ENCODE results near the gene WAC.
"Not testable (repeated sequence)": the region's sequence is repeated elsewhere in the genome, so short reads cannot be mapped to it uniquely, and the experiment has no call there.

The WAC gene, protein sequence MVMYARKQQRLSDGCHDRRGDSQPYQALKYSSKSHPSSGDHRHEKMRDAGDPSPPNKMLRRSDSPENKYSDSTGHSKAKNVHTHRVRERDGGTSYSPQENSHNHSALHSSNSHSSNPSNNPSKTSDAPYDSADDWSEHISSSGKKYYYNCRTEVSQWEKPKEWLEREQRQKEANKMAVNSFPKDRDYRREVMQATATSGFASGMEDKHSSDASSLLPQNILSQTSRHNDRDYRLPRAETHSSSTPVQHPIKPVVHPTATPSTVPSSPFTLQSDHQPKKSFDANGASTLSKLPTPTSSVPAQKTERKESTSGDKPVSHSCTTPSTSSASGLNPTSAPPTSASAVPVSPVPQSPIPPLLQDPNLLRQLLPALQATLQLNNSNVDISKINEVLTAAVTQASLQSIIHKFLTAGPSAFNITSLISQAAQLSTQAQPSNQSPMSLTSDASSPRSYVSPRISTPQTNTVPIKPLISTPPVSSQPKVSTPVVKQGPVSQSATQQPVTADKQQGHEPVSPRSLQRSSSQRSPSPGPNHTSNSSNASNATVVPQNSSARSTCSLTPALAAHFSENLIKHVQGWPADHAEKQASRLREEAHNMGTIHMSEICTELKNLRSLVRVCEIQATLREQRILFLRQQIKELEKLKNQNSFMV

GRCh38 chr10:28532337-28533185, at the start of gene WAC:
Gene WAC (plus strand): TSS chr10:28533118. CDS start chr10:28533580, 462 bp downstream.
- peak; percentile 92 for DNase-seq

- DNase-seq = no peak
Measured at GRCh38 chr10:28489206-28489605, 43.7 kb upstream of the WAC start.

DNA sequence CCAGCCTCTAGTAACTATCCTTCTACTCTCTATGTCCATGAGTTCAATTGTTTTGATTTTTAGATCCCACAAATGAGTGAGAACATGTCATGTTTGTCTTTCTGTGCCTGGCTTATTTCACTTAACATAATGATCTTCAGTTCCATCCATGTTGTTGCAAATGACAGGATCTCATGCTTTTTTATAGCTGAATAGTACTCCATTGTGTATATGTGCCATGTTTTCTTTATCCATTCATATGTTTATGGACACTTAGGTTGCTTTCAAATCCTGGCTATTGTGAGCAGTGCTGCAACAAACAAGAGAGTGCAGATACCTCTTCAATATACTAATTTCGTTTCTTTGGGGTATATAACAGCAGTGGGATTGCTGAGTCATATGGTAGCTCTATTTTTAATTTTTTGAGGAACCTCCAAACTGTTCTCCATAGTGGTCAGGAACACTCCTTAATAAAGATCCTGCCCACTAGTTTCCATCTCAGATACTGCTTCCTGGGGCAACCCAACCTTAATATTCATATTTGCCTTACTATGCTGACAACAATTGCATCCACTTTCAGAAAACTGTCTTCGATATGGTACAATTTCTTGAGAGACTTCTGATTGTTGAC, 42.6 kb upstream of the WAC start:
- DNase-seq = not testable (repeated sequence)

- no peak for DNase-seq
Measured at GRCh38 chr10:28492116-28492920, 40.6 kb upstream of the WAC start.

- no peak for DNase-seq
Measured at GRCh38 chr10:28494420-28494819, 38.5 kb upstream of the WAC start.

- DNase-seq = no peak
Measured at GRCh38 chr10:28495084-28495483, 37.8 kb upstream of the WAC start.

DNA sequence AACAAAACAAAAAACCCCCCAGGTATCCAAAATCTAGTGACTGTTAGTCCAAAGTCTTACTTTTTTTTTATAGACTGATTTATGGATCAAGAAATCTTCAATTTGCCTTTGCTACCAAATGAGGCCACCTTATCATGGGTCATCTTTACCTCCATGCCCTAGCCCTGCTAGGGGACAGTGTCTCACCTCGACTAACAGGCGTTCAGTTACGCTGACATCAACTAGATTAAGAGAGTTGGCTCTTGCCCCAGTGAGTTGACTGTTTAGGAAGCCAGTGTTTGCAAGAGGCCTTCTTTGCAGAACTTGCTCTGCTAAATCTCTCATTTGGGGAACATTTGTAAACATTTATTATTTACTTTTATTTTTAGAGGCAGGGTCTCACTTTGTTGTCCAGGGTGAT, 36.9 kb upstream of the WAC start:
- no peak for DNase-seq

- DNase-seq = no peak
Measured at GRCh38 chr10:28496481-28496961, 36.4 kb upstream of the WAC start.

GRCh38 chr10:28497313-28498126, 35.4 kb upstream of the WAC start:
- no peak for DNase-seq

- DNase-seq = not testable (repeated sequence)
Measured at GRCh38 chr10:28500203-28500602, 32.7 kb upstream of the WAC start.

DNA sequence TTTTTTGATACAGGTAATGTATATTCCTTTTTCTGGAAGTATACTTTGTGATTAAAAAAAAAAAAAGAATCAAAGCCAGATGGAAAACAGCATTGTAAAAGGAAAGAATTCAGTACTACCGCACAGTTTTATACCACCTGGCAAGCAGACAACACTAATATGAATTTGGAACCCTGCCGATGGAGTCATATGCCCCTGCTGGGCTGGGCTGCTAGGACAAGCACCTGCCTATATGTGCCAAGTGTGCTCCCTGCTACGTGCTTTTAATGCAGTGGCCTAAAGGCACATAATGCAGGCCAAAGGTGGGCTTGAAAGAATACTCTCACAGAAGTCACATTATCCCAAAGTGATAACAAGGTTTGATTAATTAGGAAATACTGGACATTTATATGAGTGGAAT, 29.8 kb upstream of the WAC start:
- no peak for DNase-seq

DNA sequence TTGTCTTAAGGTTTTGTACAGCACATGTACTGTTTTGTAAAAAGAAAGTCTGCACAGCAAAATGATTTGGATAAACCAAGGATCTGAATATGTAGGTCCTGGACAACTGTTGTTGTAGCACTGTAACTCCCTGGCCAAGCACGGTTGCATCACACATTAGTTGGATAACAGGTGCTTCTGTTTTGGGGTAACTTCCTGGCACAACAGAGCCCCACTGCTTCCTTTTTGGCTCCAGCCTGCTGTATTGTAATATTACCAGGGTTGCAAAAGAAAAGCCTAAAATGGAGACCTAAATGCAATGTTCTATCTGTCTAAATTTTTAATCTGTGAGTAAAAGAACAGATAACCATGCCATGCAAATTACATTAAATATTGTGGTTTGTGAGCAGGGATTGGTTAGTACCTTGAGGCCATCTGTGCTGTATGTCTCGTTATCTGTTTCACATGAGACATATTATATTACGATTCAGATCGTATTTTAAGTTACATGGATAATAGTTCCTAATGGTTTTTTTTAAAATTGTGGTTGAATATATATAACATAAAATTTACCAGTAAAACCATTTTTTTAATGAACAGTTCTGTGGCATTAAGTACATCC, 27.5 kb upstream of the WAC start:
- DNase-seq = no peak

DNA sequence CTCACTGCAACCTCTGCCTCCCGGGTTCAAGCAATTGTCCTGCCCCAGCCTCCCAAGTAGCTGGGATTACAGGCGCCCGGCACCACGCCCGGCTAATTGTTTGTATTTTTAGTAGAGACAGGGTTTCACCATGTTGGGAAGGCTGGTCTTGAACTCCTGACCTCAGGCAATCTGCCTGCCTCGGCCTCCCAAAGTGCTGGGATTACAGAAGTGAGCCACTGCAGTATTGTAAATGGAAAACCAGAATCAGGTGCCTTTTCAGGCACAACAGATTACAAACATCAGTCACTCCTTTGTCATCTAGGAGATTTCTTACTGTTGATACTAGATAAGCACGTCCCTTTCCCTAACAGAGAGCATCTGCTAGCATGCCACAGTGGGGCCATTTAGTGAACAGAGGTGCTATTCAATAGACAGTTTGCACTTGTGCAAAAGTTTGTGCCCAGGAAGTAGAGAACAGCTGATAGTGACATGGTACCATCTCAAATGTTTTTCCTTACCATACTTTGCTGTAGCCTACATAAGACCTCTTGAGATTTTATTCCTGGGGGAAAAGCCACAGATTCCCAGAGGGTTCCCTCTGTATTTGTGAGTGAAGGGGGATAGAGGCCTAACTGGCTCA, 24.5 kb upstream of the WAC start:
- DNase-seq = no peak

DNA sequence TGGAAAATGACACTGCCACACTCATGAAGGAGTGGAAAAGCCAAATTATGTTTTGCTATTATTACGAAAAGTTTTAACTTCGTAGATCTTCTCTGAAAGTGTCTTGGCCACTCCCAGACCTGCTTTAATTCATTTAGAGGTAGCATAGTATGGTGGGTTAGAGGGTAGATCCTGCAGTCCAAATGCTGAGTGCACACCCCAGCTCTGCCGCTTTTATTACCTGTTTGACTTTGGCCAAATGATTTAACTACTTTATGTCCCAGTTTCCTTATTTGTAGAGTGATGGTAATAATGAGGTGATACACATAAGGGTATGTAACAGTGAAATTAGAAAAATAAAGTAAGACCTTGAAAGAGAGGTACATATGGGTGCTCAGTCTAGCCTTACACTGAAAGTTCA, 23.6 kb upstream of the WAC start:
- no peak for DNase-seq

DNA sequence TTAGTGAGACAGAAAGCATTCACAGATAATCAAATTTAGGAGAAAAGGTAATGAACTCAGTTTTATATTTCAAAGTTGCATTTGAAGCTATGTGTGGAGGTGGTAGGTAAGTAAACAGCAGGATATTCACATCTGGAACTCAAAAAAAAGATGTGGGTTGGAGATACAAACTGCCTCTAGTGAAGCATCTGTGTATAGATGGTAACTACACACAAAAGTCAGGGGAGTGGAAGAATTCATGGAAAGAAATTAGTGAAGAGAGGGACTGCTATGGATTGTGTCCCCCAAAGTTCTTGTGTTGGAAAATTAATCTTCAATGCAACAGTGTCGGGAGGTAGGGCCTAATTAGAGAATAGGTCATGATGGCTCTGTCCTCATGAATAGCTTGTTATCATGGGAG, 18.3 kb upstream of the WAC start:
- DNase-seq = no peak

DNA sequence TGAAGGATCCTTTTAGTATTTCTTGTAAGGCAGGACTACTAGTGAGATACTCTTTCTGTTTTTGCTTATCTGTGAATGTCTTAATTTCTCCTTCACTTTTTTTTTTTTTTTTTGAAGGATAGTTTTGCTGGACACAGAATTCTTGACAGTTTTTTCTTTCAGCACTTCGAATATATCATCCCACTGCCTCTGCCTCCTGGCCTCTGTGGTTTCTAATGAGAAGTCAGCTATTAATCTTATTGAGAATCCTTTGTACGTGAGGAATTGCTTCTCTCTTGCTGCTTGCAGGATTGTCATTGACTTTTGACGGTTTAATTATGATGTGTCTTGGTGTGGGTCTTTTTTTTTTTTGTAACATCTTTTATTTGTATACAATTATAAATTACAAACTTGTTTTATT, 12.6 kb upstream of the WAC start:
- no peak for DNase-seq

DNA sequence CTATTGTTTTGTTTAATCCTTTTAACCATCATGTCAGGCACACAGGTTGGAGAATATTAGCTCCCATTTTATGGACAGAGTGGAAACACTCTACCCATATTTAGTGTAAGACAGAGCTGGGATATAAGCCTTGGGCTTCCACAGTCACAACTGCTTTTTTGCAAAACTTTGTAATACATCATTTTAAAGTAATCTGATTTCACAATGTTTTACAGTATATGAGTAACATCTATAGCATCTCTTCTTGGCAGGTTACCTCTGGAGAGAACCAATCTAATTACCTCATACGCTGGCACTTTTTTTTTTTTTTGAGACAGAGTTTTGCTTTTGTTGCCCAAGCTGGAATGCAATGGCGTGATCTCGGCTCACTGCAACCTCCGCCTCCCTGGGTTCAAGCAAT, 12.1 kb upstream of the WAC start:
- DNase-seq = not testable (repeated sequence)

GRCh38 chr10:28521961-28522360, 11.0 kb upstream of the WAC start:
- DNase-seq = not testable (repeated sequence)

- DNase-seq = no peak
Measured at GRCh38 chr10:28523725-28524252, 9.1 kb upstream of the WAC start.

DNA sequence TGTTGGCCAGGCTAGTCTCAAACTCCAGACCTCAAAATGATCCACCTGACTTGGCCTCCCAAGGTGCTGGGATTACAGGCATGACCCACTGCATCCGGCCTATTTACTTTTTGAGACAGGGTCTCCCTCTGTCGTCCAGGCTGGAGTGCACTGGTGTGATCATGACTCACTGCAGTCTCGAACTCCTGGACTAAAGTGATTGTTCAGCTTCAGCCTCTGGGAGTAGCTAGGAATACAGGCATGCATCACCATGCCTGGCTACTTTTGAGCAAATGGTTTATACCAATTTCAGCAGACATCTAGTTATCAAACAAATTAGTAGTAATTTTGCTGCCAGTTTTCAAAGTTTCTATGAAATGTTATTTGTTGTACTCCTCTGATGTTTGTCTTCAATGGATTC, 2.2 kb upstream of the WAC start:
- no peak for DNase-seq
